Hepatic stellate cell (primary cell): ENCODE measurements around the gene ALG14.
"Not testable (repeated sequence)": the region's sequence is repeated elsewhere in the genome, so short reads cannot be mapped to it uniquely, and the experiment has no call there.

Source experiments
- DNase-seq: peaks from one replicate; pipeline ENCODE4 v3.0.0; 2011; ENCODE audit warnings: low spot score

Gene ALG14

GRCh38 chr1:95041491-95042165 is 31.1 kb downstream of the ALG14 start:
- peak; percentile 63 for DNase-seq

- no peak for DNase-seq
Observed at GRCh38 chr1:95040032-95040525, 32.7 kb downstream of the ALG14 start.

- no peak for DNase-seq
Observed at GRCh38 chr1:95039360-95040031, 33.3 kb downstream of the ALG14 start.

GRCh38 chr1:95035536-95035935 is 37.2 kb downstream of the ALG14 start:
- DNase-seq = no peak

- DNase-seq = no peak
Observed at GRCh38 chr1:95034506-95034905, 38.2 kb downstream of the ALG14 start.

DNA sequence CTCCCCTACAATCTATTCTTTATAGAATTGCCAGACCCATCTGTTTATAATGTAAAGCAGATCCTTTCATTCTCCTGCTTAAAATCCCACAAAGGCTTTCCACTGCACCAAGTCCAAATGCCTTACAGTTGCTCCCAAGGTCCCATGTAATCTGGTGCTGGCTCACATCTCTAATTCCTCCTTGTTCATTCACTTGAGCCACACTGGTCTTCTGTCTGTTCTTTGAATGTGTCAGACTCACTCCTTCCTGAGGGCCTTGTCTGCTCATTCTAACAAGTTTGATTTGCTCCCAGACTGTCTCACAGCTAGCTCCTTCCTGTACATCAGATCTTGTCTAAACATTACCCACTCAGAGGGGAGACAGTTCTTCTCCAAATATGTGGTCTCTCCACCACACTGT is 38.9 kb downstream of the ALG14 start:
- no peak for DNase-seq

GRCh38 chr1:95029532-95029931 is 43.2 kb downstream of the ALG14 start:
- no peak for DNase-seq

DNA sequence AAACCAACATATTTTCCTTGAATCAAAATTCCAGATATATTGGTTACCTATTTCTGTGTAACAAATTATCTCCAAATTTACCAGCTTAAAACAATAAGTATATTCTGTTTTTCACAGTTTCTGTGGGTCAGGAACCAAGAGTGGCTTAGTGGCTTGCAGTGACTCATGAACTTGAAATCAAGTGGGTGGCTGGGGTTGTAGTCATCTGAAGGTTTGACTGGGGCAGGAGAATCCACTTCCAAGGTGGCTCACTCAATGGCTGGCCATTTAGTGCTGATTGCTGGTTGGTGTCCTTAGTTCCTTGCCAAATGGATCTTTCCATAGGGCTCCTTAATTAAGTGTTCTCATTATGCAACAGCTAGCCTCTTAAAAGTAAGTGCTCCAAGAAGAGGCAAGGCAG is 43.8 kb downstream of the ALG14 start:
- no peak for DNase-seq

- no peak for DNase-seq
Observed at GRCh38 chr1:95027046-95027445, 45.7 kb downstream of the ALG14 start.

GRCh38 chr1:95023399-95024043 is 49.2 kb downstream of the ALG14 start:
- peak; percentile 57 for DNase-seq

DNA sequence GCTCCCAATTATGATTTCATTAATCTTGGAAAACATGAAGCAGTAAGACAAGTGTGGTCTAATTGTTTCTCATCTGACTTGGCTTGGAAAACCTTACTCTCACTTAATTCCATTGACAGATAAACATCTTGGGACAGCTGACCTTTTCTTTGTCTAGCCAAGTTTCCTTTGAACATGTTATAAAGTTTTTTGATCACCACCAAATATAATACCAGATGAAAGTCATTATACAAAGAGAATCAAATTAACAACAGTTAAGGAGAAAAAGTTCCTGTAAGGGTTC is 50.2 kb downstream of the ALG14 start:
- DNase-seq = no peak

DNA sequence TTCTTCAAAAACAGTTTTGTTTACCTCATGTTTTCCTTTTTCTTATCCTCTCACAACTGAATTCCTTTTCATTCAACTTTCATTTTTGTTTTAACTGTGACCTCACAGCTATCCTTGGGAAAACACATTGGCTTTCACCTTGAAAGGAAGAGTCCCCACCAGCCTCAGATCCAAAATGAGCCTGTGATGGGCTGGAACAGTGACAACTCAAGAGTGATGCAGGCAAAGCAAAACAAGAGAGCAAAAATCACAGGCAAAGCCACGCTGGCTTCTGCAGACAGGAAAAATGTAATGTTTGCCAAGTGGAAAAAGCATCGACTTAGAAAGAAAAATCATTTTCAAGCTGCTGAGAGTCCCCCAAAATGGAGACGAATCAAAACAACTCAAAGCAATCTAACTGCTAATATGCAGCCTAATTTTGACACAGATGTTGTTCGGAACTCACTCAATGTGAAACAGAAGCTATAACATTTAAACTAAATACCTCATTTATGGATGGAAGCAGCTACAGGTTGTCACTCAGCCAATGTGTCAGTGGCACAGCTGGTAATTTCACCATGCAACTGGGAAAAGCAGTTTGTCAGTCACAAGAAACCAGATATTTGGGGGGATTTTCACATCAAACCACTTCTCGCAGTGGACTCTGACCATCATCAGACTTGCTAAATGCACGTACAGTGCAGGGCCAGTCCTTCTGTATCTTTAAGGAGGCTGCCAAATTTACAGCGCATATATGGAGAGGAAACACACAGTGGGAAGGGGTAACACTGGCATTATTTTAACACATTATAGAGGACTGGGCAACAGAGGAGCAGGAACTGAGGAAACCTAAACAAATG is 50.7 kb downstream of the ALG14 start:
- DNase-seq = no peak

- DNase-seq = no peak
Observed at GRCh38 chr1:95021119-95021518, 51.6 kb downstream of the ALG14 start.

- DNase-seq = not testable (repeated sequence)
Observed at GRCh38 chr1:95019466-95019865, 53.3 kb downstream of the ALG14 start.

- no peak for DNase-seq
Observed at GRCh38 chr1:95018602-95019369, 54.0 kb downstream of the ALG14 start.

DNA sequence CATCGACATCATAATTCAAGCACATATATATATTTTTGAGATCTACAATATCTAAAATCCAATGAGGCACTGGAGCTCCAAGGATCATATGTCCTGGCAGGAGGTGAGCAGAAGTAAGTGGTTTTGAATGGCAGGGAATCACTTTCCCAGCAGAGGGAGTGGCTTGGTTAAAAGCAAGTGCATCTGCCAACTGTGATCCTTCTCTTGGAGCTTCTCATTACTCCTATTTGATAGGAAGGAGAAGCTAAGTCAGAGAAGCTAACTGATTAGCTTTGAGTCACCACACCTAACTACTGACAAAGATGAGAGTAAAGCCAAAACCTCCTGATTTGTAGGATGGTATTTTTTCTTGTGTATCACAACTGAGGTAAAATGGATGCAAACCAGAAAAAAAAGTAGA is 55.0 kb downstream of the ALG14 start:
- DNase-seq = no peak

DNA sequence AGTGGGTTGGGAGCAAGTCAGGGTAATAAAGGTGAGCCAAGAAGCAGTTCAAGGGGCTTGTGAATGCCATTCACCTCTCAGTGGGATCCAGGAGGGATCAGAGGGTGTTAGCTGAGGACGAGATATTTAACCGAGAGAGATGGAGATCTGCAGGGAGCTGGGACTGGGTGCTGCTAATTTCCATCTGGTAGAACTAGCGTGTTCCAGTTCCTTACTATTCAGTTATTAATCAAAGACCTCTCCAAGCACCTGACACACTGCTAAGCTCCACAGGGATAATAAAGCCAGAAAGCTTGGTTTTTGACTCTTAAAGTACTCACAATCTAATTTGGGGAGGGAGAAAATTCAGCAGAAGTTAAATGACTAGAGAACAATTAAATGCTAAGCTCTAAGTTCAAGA is 57.7 kb downstream of the ALG14 start:
- no peak for DNase-seq

DNA sequence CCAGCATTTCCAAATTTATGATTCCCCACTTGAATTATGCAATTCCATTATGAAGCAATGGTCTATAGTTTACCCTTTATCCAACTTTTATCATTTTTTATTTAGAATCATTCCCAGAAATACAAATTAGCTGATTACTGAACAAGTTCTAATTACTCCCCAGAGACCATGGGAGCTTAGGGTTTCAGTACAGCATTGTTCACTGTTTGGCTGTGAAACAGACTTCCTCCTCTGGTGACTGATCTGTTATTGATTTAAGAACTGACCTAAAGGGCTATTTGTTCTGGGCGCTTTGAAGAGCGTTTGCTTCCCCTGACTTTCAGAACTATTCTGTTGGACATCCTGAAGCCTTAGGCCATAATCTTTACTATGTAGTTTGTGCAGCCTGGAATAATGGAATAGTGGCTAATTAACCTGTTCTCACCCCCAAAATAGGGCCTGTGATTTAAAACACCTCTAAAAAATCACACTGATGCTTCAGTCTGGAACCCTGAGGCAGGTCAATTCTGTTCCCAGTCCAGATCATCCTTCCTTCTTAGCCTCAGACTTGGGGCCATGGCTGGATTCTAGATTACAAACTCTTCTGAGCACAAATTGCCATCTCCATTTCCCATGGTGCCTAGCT is 58.7 kb downstream of the ALG14 start:
- no peak for DNase-seq

- peak; percentile 8 for DNase-seq
Observed at GRCh38 chr1:95012389-95012788, 60.4 kb downstream of the ALG14 start.

DNA sequence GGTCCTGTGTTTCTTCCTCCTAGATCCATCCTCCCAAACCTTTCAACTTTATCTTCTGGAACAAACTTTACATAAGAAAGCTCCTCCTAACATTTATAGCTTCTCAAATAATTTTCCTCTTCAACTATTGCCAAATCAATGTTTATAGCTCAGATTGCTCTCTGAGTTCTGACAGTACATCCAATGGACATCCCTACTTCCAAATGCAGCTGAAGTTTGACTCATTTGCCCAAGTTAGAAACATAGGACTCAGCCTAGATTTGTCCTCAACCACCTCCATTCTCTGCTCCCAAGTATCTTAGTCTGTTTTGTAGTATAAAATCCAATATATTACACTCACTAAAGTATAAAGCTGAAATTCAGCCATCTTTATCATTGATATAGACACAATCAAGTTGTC is 62.6 kb downstream of the ALG14 start:
- DNase-seq = no peak

GRCh38 chr1:95007687-95008086 is 65.1 kb downstream of the ALG14 start:
- no peak for DNase-seq
